Measurements from ENCODE around the gene PAMR1. TPM values are rescaled to one million over a fixed set of nuclear protein-coding genes. Genes with fewer than 3 reads are reported as not detected.

The PAMR1 gene
- total and polyA plus RNA-seq, 9 of the 15 experiments (the other 6 are each of a cell fraction or from before 2014, with no cell fraction given) = not detected

- TF ChIP-seq ZBTB49 (CRISPR knock-in tag; IDR thresholded peaks at IDR 0.05; ENCODE audit: borderline replicate concordance) = no peak
- no peak for TF ChIP-seq ZBTB8A (IDR thresholded peaks at IDR 0.05; ENCODE audit: partially characterized antibody)
- TF ChIP-seq, protein P1, sequence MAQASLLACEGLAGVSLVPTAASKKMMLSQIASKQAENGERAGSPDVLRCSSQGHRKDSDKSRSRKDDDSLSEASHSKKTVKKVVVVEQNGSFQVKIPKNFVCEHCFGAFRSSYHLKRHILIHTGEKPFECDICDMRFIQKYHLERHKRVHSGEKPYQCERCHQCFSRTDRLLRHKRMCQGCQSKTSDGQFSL (CRISPR knock-in tag; IDR thresholded peaks at IDR 0.05) = no peak
- TF ChIP-seq, protein P1 (tag; IDR thresholded peaks at IDR 0.05) = no peak
- TF ChIP-seq SIRT6 (IDR thresholded peaks at IDR 0.05; ENCODE audit: low read depth, low read length) = no peak
Observed at GRCh38 chr11:35418282-35419183, 106.9 kb downstream of the PAMR1 start (continued).

DNA sequence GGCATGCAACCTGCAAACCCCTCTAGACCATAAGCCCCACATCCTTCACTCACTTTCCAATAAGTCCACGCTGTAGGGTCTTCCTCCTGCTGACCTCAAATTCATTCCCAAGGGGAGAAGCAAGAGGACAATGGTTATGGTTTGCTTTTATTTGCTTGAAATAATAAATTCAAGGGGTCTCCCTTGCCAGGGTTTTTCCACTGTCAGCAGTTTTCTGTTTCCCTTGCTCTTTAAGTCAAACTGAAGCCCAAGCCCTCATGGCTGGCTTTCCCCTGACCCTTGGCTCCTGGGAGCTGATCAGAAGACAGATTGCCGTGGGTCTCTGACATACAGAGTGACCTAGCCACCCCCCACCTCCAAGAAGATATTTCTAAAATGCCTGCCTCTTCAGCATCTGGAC, 109.9 kb downstream of the PAMR1 start:
- H3K9me1 ChIP-seq (ENCODE audit: control insufficient read depth, insufficient read depth, low read length) = no peaks in the 10 kb centered on the region
- H3K9ac ChIP-seq (ENCODE audit: insufficient read depth in 1 of 2, low read depth in 2 of 2, low read length in 2 of 2) = no peak overlapping the region
- H3K4me3 ChIP-seq = no peak overlapping the region
- H3K4me1 ChIP-seq (replicated peaks in 1 of 2; ENCODE audit: control insufficient read depth in 2 of 2, insufficient read depth in 2 of 2, low read length in 2 of 2) = peaks cover 0 to 14% of the 10 kb centered on the region in 2 experiments; a peak in 1 of 5 replicates
- no peaks in the 10 kb centered on the region for H3K79me2 ChIP-seq (ENCODE audit: control insufficient read depth, insufficient read depth, low read length)
- ATAC-seq (no peak), FAIRE-seq (no peak), DNase-seq (ENCODE audit: extremely low read depth in 1 of 4, low spot score in 3 of 4) (no peak)
- ChIA-PET CTCF (ENCODE audit: low intra/inter-chr PET ratio) (no interaction called here), POLR2A (no interaction called here)
- no peak overlapping the region for H2AFZ ChIP-seq (ENCODE audit: low read depth, low read length)
- WGBS (ENCODE audit: insufficient coverage, low coverage, missing lambda C conversion rate) = 5% methylated on average over 2 of the region's 2 CpGs
- TF ChIP-seq, protein P2, sequence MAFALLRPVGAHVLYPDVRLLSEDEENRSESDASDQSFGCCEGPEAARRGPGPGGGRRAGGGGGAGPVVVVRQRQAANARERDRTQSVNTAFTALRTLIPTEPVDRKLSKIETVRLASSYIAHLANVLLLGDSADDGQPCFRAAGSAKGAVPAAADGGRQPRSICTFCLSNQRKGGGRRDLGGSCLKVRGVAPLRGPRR (CRISPR knock-in tag; IDR thresholded peaks at IDR 0.05) = no peak
- TF ChIP-seq MAFK (IDR thresholded peaks at IDR 0.05; ENCODE audit: low read length) (peak; percentile 52; the same call in 1 of the 2 replicates), TCF7L2 (IDR thresholded peaks at IDR 0.05; ENCODE audit: low read depth, low read length) (no peak), MAFF (IDR thresholded peaks at IDR 0.05; ENCODE audit: low read length) (peak; percentile 61), NFE2L1 (tag; IDR thresholded peaks at IDR 0.05; ENCODE audit: borderline replicate concordance, low read depth) (no peak), MAFG (tag; conservative IDR thresholded peaks at IDR 0.05) (peak; percentile 75), ZNF316 (IDR thresholded peaks at IDR 0.05) (peak; percentile 65)
- TF ChIP-seq, protein P3, sequence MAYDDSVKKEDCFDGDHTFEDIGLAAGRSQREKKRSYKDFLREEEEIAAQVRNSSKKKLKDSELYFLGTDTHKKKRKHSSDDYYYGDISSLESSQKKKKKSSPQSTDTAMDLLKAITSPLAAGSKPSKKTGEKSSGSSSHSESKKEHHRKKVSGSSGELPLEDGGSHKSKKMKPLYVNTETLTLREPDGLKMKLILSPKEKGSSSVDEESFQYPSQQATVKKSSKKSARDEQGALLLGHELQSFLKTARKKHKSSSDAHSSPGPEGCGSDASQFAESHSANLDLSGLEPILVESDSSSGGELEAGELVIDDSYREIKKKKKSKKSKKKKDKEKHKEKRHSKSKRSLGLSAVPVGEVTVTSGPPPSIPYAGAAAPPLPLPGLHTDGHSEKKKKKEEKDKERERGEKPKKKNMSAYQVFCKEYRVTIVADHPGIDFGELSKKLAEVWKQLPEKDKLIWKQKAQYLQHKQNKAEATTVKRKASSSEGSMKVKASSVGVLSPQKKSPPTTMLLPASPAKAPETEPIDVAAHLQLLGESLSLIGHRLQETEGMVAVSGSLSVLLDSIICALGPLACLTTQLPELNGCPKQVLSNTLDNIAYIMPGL (CRISPR knock-in tag; IDR thresholded peaks at IDR 0.05) = no peak
- peaks cover 18 to 27% of the 10 kb centered on the region in 2 experiments for H3K27me3 ChIP-seq (ENCODE audit: control insufficient read depth in 2 of 2, insufficient read depth in 2 of 2, low read length in 2 of 2)
- H3K27ac ChIP-seq (ENCODE audit: extremely low read depth, low read depth, low read length) = no peak overlapping the region
- H3K9me3 ChIP-seq (replicated peaks; ENCODE audit: control insufficient read depth, insufficient read depth, low read depth, low read length) = no peaks in the 10 kb centered on the region
- H4K20me1 ChIP-seq (replicated peaks; ENCODE audit: control insufficient read depth, insufficient read depth, low read length) = no peaks in the 10 kb centered on the region
- no peak overlapping the region for H3K4me2 ChIP-seq (ENCODE audit: insufficient read depth, low read length)
- BruUV-seq (replicated peaks) = no TSS peak
- in situ Hi-C loops (cut with MboI) (no loop called here), intact Hi-C loops (cut with micrococcal nuclease) (no loop called here)
- no peaks in the 10 kb centered on the region for H3K36me3 ChIP-seq (ENCODE audit: control insufficient read depth, insufficient read depth, low read length)

All from K562 (cell line).